IMR-90 (cell line): ENCODE results near the gene XPO6.

ENCODE experiments used
- CEBPB ChIP-seq: IDR thresholded peaks from 2 replicates; pipeline ENCODE4 v1.6.1; 2012; ENCODE audit warnings: low read depth, low read length, improper control_type of control experiment
- CHD1 ChIP-seq: IDR thresholded peaks from 2 replicates; pipeline ENCODE4 v1.6.1; 2012; ENCODE audit warnings: low read depth, low read length, improper control_type of control experiment
- FOS ChIP-seq: fragments of 150-350 bp; IDR thresholded peaks from 2 replicates; pipeline ENCODE4 v1.6.1; 2016; ENCODE audit warnings: low read depth, low read length
- MAFK ChIP-seq: IDR thresholded peaks from 2 replicates; pipeline ENCODE4 v1.6.1; 2012; ENCODE audit warnings: low read depth, low read length, improper control_type of control experiment
- NFE2L2 ChIP-seq: fragments of 150-350 bp; IDR thresholded peaks from 2 replicates; pipeline ENCODE4 v1.6.1; 2016; ENCODE audit warnings: low read depth, mild to moderate bottlenecking, low read length
- POLR2A ChIP-seq: IDR thresholded peaks from 2 replicates; pipeline ENCODE4 v1.6.1; 2012; ENCODE audit warnings: mild to moderate bottlenecking, low read depth, low read length
- RAD21 ChIP-seq: IDR thresholded peaks from 2 replicates; pipeline ENCODE4 v1.6.1; 2012; ENCODE audit warnings: low read length, improper control_type of control experiment
- RFX5 ChIP-seq: IDR thresholded peaks from 2 replicates; pipeline ENCODE4 v1.8.0; 2012; ENCODE audit warnings: low read depth, mild to moderate bottlenecking, low read length, moderate library complexity
- TF ChIP-seq, protein P1 (sequence below): conservative IDR thresholded peaks from 2 replicates; pipeline ENCODE4 v1.5.1; 2012; ENCODE audit warnings: mild to moderate bottlenecking, low read depth, low read length, improper control_type of control experiment
- TF ChIP-seq, protein P2 (sequence below): fragments of 150-350 bp; IDR thresholded peaks from 2 replicates; pipeline ENCODE4 v1.6.1; 2016; ENCODE audit warnings: low read depth, mild to moderate bottlenecking, low read length, moderate library complexity, borderline replicate concordance

DNA sequence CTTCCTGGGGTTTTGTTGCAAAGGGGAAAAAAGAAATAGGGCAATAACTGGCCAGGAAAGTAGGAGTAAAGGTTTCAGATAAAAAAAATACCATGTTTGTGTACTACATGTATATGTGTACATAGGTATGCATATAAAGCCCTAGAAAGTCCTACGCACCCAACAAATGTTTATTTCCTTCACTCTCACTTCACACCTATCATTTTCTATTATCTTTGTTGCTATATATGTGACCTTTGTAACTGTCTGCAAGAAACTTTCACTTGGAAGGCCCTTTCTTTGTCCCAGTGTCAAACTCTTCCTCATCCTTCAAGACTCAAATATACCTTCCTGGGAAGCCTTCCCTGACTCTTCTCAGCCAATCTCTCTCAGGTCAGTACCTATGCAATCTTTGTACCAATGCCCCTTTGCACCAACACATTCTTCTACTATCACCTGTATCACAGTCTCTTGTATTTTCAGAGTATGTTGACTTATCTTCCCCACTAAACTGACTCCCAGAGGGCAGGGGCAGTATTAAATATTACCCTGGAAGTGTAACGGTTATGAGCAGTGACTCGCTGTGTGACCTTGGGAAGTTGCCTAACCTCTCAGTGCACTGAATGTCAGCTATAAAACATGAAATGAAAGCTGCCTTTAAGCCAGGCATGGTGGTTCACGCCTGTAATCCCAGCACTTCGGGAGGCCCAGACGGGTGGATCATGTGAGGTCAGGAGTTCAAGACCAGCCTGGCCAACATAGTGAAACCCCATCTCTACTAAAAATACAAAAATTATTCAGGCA is 6.5 kb downstream of the XPO6 start:
- TF ChIP-seq, protein P1, sequence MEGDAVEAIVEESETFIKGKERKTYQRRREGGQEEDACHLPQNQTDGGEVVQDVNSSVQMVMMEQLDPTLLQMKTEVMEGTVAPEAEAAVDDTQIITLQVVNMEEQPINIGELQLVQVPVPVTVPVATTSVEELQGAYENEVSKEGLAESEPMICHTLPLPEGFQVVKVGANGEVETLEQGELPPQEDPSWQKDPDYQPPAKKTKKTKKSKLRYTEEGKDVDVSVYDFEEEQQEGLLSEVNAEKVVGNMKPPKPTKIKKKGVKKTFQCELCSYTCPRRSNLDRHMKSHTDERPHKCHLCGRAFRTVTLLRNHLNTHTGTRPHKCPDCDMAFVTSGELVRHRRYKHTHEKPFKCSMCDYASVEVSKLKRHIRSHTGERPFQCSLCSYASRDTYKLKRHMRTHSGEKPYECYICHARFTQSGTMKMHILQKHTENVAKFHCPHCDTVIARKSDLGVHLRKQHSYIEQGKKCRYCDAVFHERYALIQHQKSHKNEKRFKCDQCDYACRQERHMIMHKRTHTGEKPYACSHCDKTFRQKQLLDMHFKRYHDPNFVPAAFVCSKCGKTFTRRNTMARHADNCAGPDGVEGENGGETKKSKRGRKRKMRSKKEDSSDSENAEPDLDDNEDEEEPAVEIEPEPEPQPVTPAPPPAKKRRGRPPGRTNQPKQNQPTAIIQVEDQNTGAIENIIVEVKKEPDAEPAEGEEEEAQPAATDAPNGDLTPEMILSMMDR: no peak
- no peak for TF ChIP-seq RFX5
- no peak for TF ChIP-seq CEBPB
- no peak for TF ChIP-seq POLR2A
- TF ChIP-seq, protein P2, sequence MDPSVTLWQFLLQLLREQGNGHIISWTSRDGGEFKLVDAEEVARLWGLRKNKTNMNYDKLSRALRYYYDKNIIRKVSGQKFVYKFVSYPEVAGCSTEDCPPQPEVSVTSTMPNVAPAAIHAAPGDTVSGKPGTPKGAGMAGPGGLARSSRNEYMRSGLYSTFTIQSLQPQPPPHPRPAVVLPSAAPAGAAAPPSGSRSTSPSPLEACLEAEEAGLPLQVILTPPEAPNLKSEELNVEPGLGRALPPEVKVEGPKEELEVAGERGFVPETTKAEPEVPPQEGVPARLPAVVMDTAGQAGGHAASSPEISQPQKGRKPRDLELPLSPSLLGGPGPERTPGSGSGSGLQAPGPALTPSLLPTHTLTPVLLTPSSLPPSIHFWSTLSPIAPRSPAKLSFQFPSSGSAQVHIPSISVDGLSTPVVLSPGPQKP: no peak
- TF ChIP-seq NFE2L2: no peak
- TF ChIP-seq CHD1: no peak
- no peak for TF ChIP-seq FOS
- no peak for TF ChIP-seq RAD21
- TF ChIP-seq MAFK: no peak
